Measurements from ENCODE around the gene PROB1.

PROB1 gene

GRCh38 chr5:139378941-139379361, 16.0 kb downstream of the PROB1 start:
- no peak for DNase-seq (ENCODE audit: low read depth)
- no peak overlapping the region for H3K4me3 ChIP-seq (ENCODE audit: control insufficient read depth, low read depth, low read length)
- TF ChIP-seq CTCF (IDR thresholded peaks at IDR 0.05; ENCODE audit: control insufficient read depth, insufficient read depth, low read depth, low read length, missing control alignments) = no peak

GRCh38 chr5:139378101-139378825, 16.6 kb downstream of the PROB1 start:
- no peak for TF ChIP-seq CTCF (IDR thresholded peaks at IDR 0.05; ENCODE audit: control insufficient read depth, insufficient read depth, low read depth, low read length, missing control alignments)
- DNase-seq (ENCODE audit: low read depth) = no peak
- no peak overlapping the region for H3K4me3 ChIP-seq (ENCODE audit: control insufficient read depth, low read depth, low read length)

GRCh38 chr5:139377226-139377625, 17.7 kb downstream of the PROB1 start:
- H3K4me3 ChIP-seq (ENCODE audit: control insufficient read depth, low read depth, low read length) = no peak overlapping the region
- TF ChIP-seq CTCF (IDR thresholded peaks at IDR 0.05; ENCODE audit: control insufficient read depth, insufficient read depth, low read depth, low read length, missing control alignments) = no peak
- no peak for DNase-seq (ENCODE audit: low read depth)

GRCh38 chr5:139376364-139376763, 18.5 kb downstream of the PROB1 start:
- no peak for DNase-seq (ENCODE audit: low read depth)

GRCh38 chr5:139374909-139375308, 20.0 kb downstream of the PROB1 start:
- no peak overlapping the region for H3K4me3 ChIP-seq (ENCODE audit: control insufficient read depth, low read depth, low read length)
- no peak for TF ChIP-seq CTCF (IDR thresholded peaks at IDR 0.05; ENCODE audit: control insufficient read depth, insufficient read depth, low read depth, low read length, missing control alignments)
- DNase-seq (ENCODE audit: low read depth) = no peak

More at GRCh38 chr5:139376364-139376763, 18.5 kb downstream of the PROB1 start:
- no peak overlapping the region for H3K4me3 ChIP-seq (ENCODE audit: control insufficient read depth, low read depth, low read length)
- TF ChIP-seq CTCF (IDR thresholded peaks at IDR 0.05; ENCODE audit: control insufficient read depth, insufficient read depth, low read depth, low read length, missing control alignments) = no peak

GRCh38 chr5:139371482-139372435, 23.1 kb downstream of the PROB1 start:
- TF ChIP-seq CTCF (IDR thresholded peaks at IDR 0.05; ENCODE audit: control insufficient read depth, insufficient read depth, low read depth, low read length, missing control alignments) = no peak
- H3K4me3 ChIP-seq (ENCODE audit: control insufficient read depth, low read depth, low read length) = no peak overlapping the region
- DNase-seq (ENCODE audit: low read depth) = no peak

All from AG09309 (cell line).